H1 (cell line): ENCODE data around the gene IGFBP4. TPM values are rescaled to one million over a fixed set of nuclear protein-coding genes. Genes with fewer than 3 reads are reported as not detected.

ENCODE experiments used
- CTCF ChIP-seq, 3 experiments: IDR thresholded peaks; 1 replicate in 2 of 3; 2 replicates in 1 of 3; pipeline versions ENCODE4 v1.5.1 to v1.6.1; 2011; ENCODE audit warnings: low read length in 3 of 3, mild to moderate bottlenecking in 3 of 3, inconsistent platforms in 2 of 3, low read depth in 1 of 3, moderate library complexity in 1 of 3; ENCODE audit not compliant: insufficient read depth in 1 of 3; ENCODE audit errors: control extremely low read depth in 1 of 3
- KDM1A ChIP-seq: fragments of 200-600, 300-600 bp; sonication (generic); IDR thresholded peaks from 2 replicates; pipeline ENCODE4 v1.7.1; 2016; ENCODE audit warnings: mild to moderate bottlenecking, low read length, borderline replicate concordance
- POU5F1 ChIP-seq: IDR thresholded peaks from 2 replicates; pipeline ENCODE4 v1.6.1; 2011; ENCODE audit warnings: low read depth, mild to moderate bottlenecking, low read length, moderate library complexity
- RNF2 ChIP-seq: fragments of 200-900, 300-1000 bp; sonication (generic); IDR thresholded peaks from 2 replicates; pipeline ENCODE4 v1.7.1; 2016; ENCODE audit warnings: borderline replicate concordance, low read depth, mild to moderate bottlenecking, antibody characterized with exemption, low read length; ENCODE audit not compliant: poor library complexity, severe bottlenecking; ENCODE audit errors: missing control alignments
- polyA plus RNA-seq, 7 experiments: library from polyadenylated mRNA; depleted of rRNA in 3 of 7; stranded (reverse) in 5 of 7; unstranded in 2 of 7; fragments of >200 nt in 5 of 7; fragments of 200-250 nt in 2 of 7; gene quantifications; 1 replicate in 5 of 7; 2 replicates in 1 of 7; 4 replicates in 1 of 7; pipeline versions ENCODE4 v1.2.1 to v1.2.3, GENCODE V29; 2011 to 2013; ENCODE audit warnings: missing spikeins in 2 of 7, mixed read lengths in 2 of 7
- total RNA-seq: library from RNA; stranded (reverse); fragmentation: NEBNext Ultra II Directional; extraction: Animal tissue kit (Norgen Biotek cat#: 25700); gene quantifications from 2 replicates; pipeline ENCODE4 v1.2.1, GENCODE V29; 2021

IGFBP4 gene
- total and polyA plus RNA-seq, 2 of the 8 experiments (the other 6 are each of a cell fraction or from before 2014, with no cell fraction given): 85.5 to 105 TPM

GRCh38 chr17:40431231-40431602 is 12.0 kb upstream of the IGFBP4 start (continued):
- TF ChIP-seq CTCF (IDR thresholded peaks at IDR 0.05; ENCODE audit: control extremely low read depth in 1 of 3, insufficient read depth in 1 of 3, low read depth in 1 of 3, low read length in 3 of 3): no peak
- no peak for TF ChIP-seq KDM1A
- no peak for TF ChIP-seq POU5F1
- no peak for TF ChIP-seq RNF2
